ENCODE results near the gene EYS. TPM values are rescaled to one million over a fixed set of nuclear protein-coding genes. Genes with fewer than 3 reads are reported as not detected.
"Not testable (repeated sequence)": the region's sequence is repeated elsewhere in the genome, so short reads cannot be mapped to it uniquely, and the experiment has no call there.

EYS gene
- total RNA-seq, 1 donor from 2014 or later: 2.1 TPM

- Histone ChIP-seq H3K4me1 (ENCODE audit: control insufficient read depth in 3 of 3, insufficient read depth in 3 of 3, low read length in 3 of 3) (no peaks in the 10 kb centered on the region), H3K4me3 (ENCODE audit: low read length in 3 of 3) (no peak overlapping the region), H3K27ac (ENCODE audit: low read depth, low read length) (no peak overlapping the region), H3K36me3 (ENCODE audit: control insufficient read depth in 3 of 3, insufficient read depth in 3 of 3, low read length in 3 of 3) (no peaks in the 10 kb centered on the region), H3K27me3 (ENCODE audit: control insufficient read depth in 3 of 3, insufficient read depth in 3 of 3, low read length in 3 of 3) (no peaks in the 10 kb centered on the region), H3K9ac (ENCODE audit: low read depth in 1 of 3, low read length in 3 of 3) (no peak overlapping the region), H3K9me3 (ENCODE audit: control insufficient read depth in 3 of 3, low read length in 3 of 3) (peaks cover 0 to 3% (median 0%) of the 10 kb centered on the region in 3 donors)
These were observed 1709.3 kb downstream of the EYS start for GRCh38 chr6:63997734-63998133.

DNA sequence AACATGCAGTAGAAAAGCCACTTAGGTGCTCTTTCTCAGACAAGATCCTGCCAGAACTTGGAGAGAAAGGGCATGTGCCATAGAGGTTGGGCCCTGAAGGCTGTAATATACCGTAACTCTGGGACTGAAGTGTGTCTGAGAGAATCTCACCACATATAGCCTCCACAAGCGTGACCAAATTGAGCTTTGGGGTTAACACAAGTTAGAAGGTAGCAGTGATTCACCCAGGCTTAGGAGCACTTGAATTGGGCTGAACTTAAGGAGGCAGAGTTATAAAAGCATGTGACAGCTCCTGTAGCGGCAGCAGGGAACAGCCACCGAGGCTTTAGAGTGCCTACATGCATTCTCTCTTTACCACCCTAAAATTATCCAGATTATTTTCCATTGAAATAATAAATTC is 1709.8 kb downstream of the EYS start:
- Histone ChIP-seq H3K4me3 (ENCODE audit: low read length in 3 of 3) (no peak overlapping the region), H3K27me3 (ENCODE audit: control insufficient read depth in 3 of 3, insufficient read depth in 3 of 3, low read length in 3 of 3) (no peaks in the 10 kb centered on the region), H3K27ac (ENCODE audit: low read depth, low read length) (no peak overlapping the region), H3K36me3 (ENCODE audit: control insufficient read depth in 3 of 3, insufficient read depth in 3 of 3, low read length in 3 of 3) (no peaks in the 10 kb centered on the region), H3K9ac (ENCODE audit: low read depth in 1 of 3, low read length in 3 of 3) (no peak overlapping the region), H3K9me3 (ENCODE audit: control insufficient read depth in 3 of 3, low read length in 3 of 3) (peaks cover 0 to 3% (median 0%) of the 10 kb centered on the region in 3 donors), H3K4me1 (ENCODE audit: control insufficient read depth in 3 of 3, insufficient read depth in 3 of 3, low read length in 3 of 3) (no peaks in the 10 kb centered on the region)

DNA sequence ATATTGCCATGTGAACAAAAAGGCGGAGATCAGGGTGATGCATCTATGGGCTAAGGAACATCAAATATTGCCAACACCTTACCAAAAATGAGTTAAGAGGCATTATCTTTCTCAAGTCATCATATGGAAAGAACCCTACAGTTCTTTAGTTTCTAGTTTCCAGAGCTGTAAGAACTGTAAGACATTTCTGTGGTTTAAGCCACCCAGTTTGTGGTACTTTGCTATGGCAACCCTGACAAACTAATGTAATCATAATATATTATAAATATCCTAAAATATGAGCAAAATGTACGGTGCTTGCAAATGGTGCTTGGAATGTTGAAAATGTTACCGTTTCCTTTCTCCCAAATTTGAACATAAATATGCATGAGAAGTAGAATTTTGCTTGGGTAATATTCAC is 1721.8 kb downstream of the EYS start:
- Histone ChIP-seq H3K9ac (ENCODE audit: low read depth in 1 of 3, low read length in 3 of 3) (no peak overlapping the region), H3K4me3 (ENCODE audit: low read length in 3 of 3) (no peak overlapping the region), H3K36me3 (ENCODE audit: control insufficient read depth in 3 of 3, insufficient read depth in 3 of 3, low read length in 3 of 3) (no peaks in the 10 kb centered on the region), H3K9me3 (ENCODE audit: control insufficient read depth in 3 of 3, low read length in 3 of 3) (no peaks in the 10 kb centered on the region), H3K4me1 (ENCODE audit: control insufficient read depth in 3 of 3, insufficient read depth in 3 of 3, low read length in 3 of 3) (no peaks in the 10 kb centered on the region), H3K27me3 (ENCODE audit: control insufficient read depth in 3 of 3, insufficient read depth in 3 of 3, low read length in 3 of 3) (no peaks in the 10 kb centered on the region), H3K27ac (ENCODE audit: low read depth, low read length) (no peak overlapping the region)

- H3K27ac ChIP-seq (ENCODE audit: low read depth, low read length): no peak overlapping the region
- H3K36me3 ChIP-seq (ENCODE audit: control insufficient read depth in 3 of 3, insufficient read depth in 3 of 3, low read length in 3 of 3): no peaks in the 10 kb centered on the region
- no peaks in the 10 kb centered on the region for H3K4me1 ChIP-seq (ENCODE audit: control insufficient read depth in 3 of 3, insufficient read depth in 3 of 3, low read length in 3 of 3)
- no peaks in the 10 kb centered on the region for H3K9me3 ChIP-seq (ENCODE audit: control insufficient read depth in 3 of 3, low read length in 3 of 3)
- no peak overlapping the region for H3K4me3 ChIP-seq (ENCODE audit: low read length in 3 of 3)
- H3K9ac ChIP-seq (ENCODE audit: low read depth in 1 of 3, low read length in 3 of 3): no peak overlapping the region
- no peaks in the 10 kb centered on the region for H3K27me3 ChIP-seq (ENCODE audit: control insufficient read depth in 3 of 3, insufficient read depth in 3 of 3, low read length in 3 of 3)
These were observed 1731.3 kb downstream of the EYS start for GRCh38 chr6:63975699-63976098.

DNA sequence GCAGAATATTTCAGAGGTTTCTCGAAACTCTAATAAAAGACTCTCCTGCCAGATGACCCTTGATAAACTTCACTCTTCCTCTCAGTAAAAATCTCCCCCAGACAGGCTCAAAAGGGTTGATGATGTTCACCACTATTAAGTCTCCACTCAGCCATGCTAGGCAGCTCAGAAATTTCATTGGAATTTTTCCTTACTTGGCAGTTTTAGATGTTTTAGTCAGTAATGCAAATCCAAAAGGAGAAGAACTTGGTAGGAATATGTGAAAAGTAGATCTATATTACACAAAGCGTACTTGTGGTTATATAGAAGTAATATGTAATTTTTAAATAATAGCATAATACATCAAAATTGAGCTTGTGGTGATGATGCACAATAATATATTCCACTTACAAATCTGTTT is 1738.4 kb downstream of the EYS start:
- Histone ChIP-seq H3K4me3 (ENCODE audit: low read length in 3 of 3) (no peak overlapping the region), H3K36me3 (ENCODE audit: control insufficient read depth in 3 of 3, insufficient read depth in 3 of 3, low read length in 3 of 3) (no peaks in the 10 kb centered on the region), H3K4me1 (ENCODE audit: control insufficient read depth in 3 of 3, insufficient read depth in 3 of 3, low read length in 3 of 3) (no peaks in the 10 kb centered on the region), H3K27ac (ENCODE audit: low read depth, low read length) (no peak overlapping the region), H3K27me3 (ENCODE audit: control insufficient read depth in 3 of 3, insufficient read depth in 3 of 3, low read length in 3 of 3) (no peaks in the 10 kb centered on the region), H3K9ac (ENCODE audit: low read depth in 1 of 3, low read length in 3 of 3) (no peak overlapping the region), H3K9me3 (ENCODE audit: control insufficient read depth in 3 of 3, low read length in 3 of 3) (no peaks in the 10 kb centered on the region)

DNA sequence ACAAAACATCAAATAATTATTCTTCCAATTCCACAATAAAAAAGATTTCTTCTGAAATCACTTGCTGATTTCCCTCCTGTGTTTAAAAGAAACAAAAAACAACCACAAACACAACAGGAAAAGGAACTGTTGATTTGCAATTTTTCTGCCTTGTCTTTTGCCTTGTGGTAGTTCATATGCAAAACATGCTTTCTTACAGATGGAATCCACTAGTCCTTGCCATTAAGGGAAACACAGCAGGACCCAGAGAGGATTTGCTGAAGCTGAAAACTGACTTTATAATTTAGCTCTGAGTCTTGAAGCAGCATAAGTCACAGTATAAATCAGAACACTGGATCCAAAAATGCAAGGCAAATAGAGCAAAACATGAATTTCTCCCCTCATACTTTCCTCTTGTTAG is 1742.7 kb downstream of the EYS start:
- Histone ChIP-seq H3K4me3 (ENCODE audit: low read length in 3 of 3) (no peak overlapping the region), H3K4me1 (ENCODE audit: control insufficient read depth in 3 of 3, insufficient read depth in 3 of 3, low read length in 3 of 3) (no peaks in the 10 kb centered on the region), H3K36me3 (ENCODE audit: control insufficient read depth in 3 of 3, insufficient read depth in 3 of 3, low read length in 3 of 3) (no peaks in the 10 kb centered on the region), H3K27ac (ENCODE audit: low read depth, low read length) (no peak overlapping the region), H3K9me3 (ENCODE audit: control insufficient read depth in 3 of 3, low read length in 3 of 3) (no peaks in the 10 kb centered on the region), H3K9ac (ENCODE audit: low read depth in 1 of 3, low read length in 3 of 3) (no peak overlapping the region), H3K27me3 (ENCODE audit: control insufficient read depth in 3 of 3, insufficient read depth in 3 of 3, low read length in 3 of 3) (no peaks in the 10 kb centered on the region)

DNA sequence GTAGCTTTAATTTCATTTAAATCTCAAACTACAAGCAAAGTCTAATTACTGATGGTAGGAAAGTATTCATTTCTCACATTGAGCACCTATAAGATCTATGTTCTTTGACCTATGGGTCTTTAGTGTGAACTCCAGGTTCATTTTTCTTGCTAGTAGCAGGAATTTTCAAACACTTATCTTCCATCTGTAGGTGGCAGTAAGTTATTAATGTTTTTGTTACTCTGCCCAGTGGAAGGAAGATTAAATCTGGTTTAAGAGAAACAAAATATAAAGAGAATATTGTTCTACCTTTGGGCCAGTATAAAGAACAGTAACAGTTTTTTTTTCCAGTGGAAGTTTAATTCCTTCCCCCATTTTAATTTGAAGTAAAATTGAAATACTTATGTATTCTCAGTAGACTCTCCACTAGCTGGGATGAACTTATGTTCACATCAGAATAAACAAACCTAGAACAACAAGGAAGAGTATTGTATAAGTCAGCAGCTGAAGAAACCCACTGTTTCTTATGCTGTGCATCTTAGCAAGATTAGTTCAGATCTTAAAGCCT is 1743.2 kb downstream of the EYS start:
- H3K4me1 ChIP-seq (ENCODE audit: control insufficient read depth in 3 of 3, insufficient read depth in 3 of 3, low read length in 3 of 3): no peaks in the 10 kb centered on the region
- no peak overlapping the region for H3K27ac ChIP-seq (ENCODE audit: low read depth, low read length)
- no peaks in the 10 kb centered on the region for H3K9me3 ChIP-seq (ENCODE audit: control insufficient read depth in 3 of 3, low read length in 3 of 3)
- no peaks in the 10 kb centered on the region for H3K36me3 ChIP-seq (ENCODE audit: control insufficient read depth in 3 of 3, insufficient read depth in 3 of 3, low read length in 3 of 3)
- H3K4me3 ChIP-seq (ENCODE audit: low read length in 3 of 3): no peak overlapping the region
- H3K27me3 ChIP-seq (ENCODE audit: control insufficient read depth in 3 of 3, insufficient read depth in 3 of 3, low read length in 3 of 3): no peaks in the 10 kb centered on the region
- no peak overlapping the region for H3K9ac ChIP-seq (ENCODE audit: low read depth in 1 of 3, low read length in 3 of 3)

GRCh38 chr6:63953336-63954021 is 1753.5 kb downstream of the EYS start:
- H3K9me3 ChIP-seq (ENCODE audit: control insufficient read depth in 3 of 3, low read length in 3 of 3); H3K9ac ChIP-seq (ENCODE audit: low read depth in 1 of 3, low read length in 3 of 3); H3K27me3 ChIP-seq (ENCODE audit: control insufficient read depth in 3 of 3, insufficient read depth in 3 of 3, low read length in 3 of 3); H3K36me3 ChIP-seq (ENCODE audit: control insufficient read depth in 3 of 3, insufficient read depth in 3 of 3, low read length in 3 of 3); H3K27ac ChIP-seq (ENCODE audit: low read depth, low read length); H3K4me3 ChIP-seq (ENCODE audit: low read length in 3 of 3); H3K4me1 ChIP-seq (ENCODE audit: control insufficient read depth in 3 of 3, insufficient read depth in 3 of 3, low read length in 3 of 3): not testable (repeated sequence)

DNA sequence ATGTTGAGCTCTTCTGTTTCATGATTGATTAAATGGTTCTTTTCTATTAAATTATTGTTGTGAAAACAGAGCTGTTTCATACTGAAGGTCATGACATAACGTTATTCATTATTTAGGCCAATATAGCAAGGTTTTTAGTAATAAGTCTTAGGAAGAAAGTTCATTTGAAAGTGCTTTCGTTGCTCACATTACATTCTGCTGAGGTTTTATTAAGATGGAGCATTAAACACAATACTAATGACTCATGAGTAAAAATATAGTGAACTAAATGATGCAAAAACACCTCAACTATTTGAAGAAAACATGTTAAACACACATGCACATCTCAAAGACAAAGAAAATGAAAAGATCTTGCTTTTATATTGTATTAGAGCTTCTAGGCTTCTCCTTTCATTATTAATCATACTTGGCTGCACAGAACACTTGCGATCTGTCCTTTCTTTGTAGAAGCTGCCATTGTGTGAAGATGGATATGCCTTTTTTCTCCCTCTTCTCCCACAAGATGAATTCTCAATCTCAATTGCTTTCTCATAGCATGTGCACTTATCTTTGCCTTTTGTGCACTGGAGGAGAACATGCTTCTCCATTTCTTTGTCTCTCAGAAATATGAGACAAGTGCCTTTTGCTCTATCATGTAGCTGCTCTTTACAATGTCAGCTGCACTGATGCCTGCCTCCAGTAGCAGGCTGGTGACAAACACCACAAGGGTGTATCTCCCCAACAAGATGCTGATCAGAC is 1759.1 kb downstream of the EYS start:
- Histone ChIP-seq H3K4me3 (ENCODE audit: low read length in 3 of 3) (no peak overlapping the region), H3K9ac (ENCODE audit: low read depth in 1 of 3, low read length in 3 of 3) (no peak overlapping the region), H3K9me3 (ENCODE audit: control insufficient read depth in 3 of 3, low read length in 3 of 3) (no peaks in the 10 kb centered on the region), H3K4me1 (ENCODE audit: control insufficient read depth in 3 of 3, insufficient read depth in 3 of 3, low read length in 3 of 3) (no peaks in the 10 kb centered on the region), H3K27ac (ENCODE audit: low read depth, low read length) (no peak overlapping the region), H3K36me3 (ENCODE audit: control insufficient read depth in 3 of 3, insufficient read depth in 3 of 3, low read length in 3 of 3) (no peaks in the 10 kb centered on the region), H3K27me3 (ENCODE audit: control insufficient read depth in 3 of 3, insufficient read depth in 3 of 3, low read length in 3 of 3) (no peaks in the 10 kb centered on the region)

GRCh38 chr6:63945987-63946386 is 1761.0 kb downstream of the EYS start:
- H3K9me3 ChIP-seq (ENCODE audit: control insufficient read depth in 3 of 3, low read length in 3 of 3): no peaks in the 10 kb centered on the region
- no peaks in the 10 kb centered on the region for H3K27me3 ChIP-seq (ENCODE audit: control insufficient read depth in 3 of 3, insufficient read depth in 3 of 3, low read length in 3 of 3)
- no peaks in the 10 kb centered on the region for H3K36me3 ChIP-seq (ENCODE audit: control insufficient read depth in 3 of 3, insufficient read depth in 3 of 3, low read length in 3 of 3)
- no peak overlapping the region for H3K9ac ChIP-seq (ENCODE audit: low read depth in 1 of 3, low read length in 3 of 3)
- H3K27ac ChIP-seq (ENCODE audit: low read depth, low read length): no peak overlapping the region
- no peak overlapping the region for H3K4me3 ChIP-seq (ENCODE audit: low read length in 3 of 3)
- no peaks in the 10 kb centered on the region for H3K4me1 ChIP-seq (ENCODE audit: control insufficient read depth in 3 of 3, insufficient read depth in 3 of 3, low read length in 3 of 3)

Data from skeletal muscle tissue (tissue), 4 donors.